ENCODE measurements around the gene DOK5. TPM values are rescaled to one million over a fixed set of nuclear protein-coding genes. Genes with fewer than 3 reads are reported as not detected.

The DOK5 gene
- total RNA-seq, 1 donor from 2014 or later = not detected

GRCh38 chr20:54624706-54625390 lies 149.5 kb downstream of the DOK5 start:
- CTCF ChIA-PET = no interaction called here
- Mint-ChIP-seq H3K4me1 (no peaks in the 10 kb centered on the region), H3K4me3 (no peak overlapping the region), H3K27me3 (peaks cover 6% of the 10 kb centered on the region), H3K27ac (no peak overlapping the region), H3K9me3 (no peaks in the 10 kb centered on the region), H3K36me3 (ENCODE audit: low read depth) (no peaks in the 10 kb centered on the region)
- no peak for ATAC-seq (ENCODE audit: low read depth)
- intact Hi-C loops (cut with micrococcal nuclease) = no loop called here
- TF ChIP-seq CTCF (IDR thresholded peaks at IDR 0.05) = no peak
- DNase-seq = no peak
- POLR2A ChIA-PET = no interaction called here

GRCh38 chr20:54625497-54625896 lies 150.1 kb downstream of the DOK5 start:
- POLR2A ChIA-PET = no interaction called here
- intact Hi-C loops (cut with micrococcal nuclease) = no loop called here
- DNase-seq (no peak), ATAC-seq (ENCODE audit: low read depth) (no peak)
- Mint-ChIP-seq H3K27ac (no peak overlapping the region), H3K36me3 (ENCODE audit: low read depth) (no peaks in the 10 kb centered on the region), H3K27me3 (peaks cover 11% of the 10 kb centered on the region), H3K4me1 (no peaks in the 10 kb centered on the region), H3K4me3 (no peak overlapping the region), H3K9me3 (no peaks in the 10 kb centered on the region)
- TF ChIP-seq CTCF (IDR thresholded peaks at IDR 0.05) = no peak
- CTCF ChIA-PET = no interaction called here

GRCh38 chr20:54626126-54626525 lies 150.7 kb downstream of the DOK5 start:
- Mint-ChIP-seq H3K4me1 (no peaks in the 10 kb centered on the region), H3K27ac (no peak overlapping the region), H3K27me3 (peaks cover 11% of the 10 kb centered on the region), H3K4me3 (no peak overlapping the region), H3K9me3 (no peaks in the 10 kb centered on the region), H3K36me3 (ENCODE audit: low read depth) (no peaks in the 10 kb centered on the region)
- ATAC-seq (ENCODE audit: low read depth) (no peak), DNase-seq (no peak)
- intact Hi-C loops (cut with micrococcal nuclease) = no loop called here
- ChIA-PET POLR2A (no interaction called here), CTCF (no interaction called here)
- no peak for TF ChIP-seq CTCF (IDR thresholded peaks at IDR 0.05)

- no peaks in the 10 kb centered on the region for H3K9me3 Mint-ChIP-seq
- CTCF ChIA-PET = no interaction called here
- TF ChIP-seq CTCF (IDR thresholded peaks at IDR 0.05) = no peak
These were observed 154.2 kb downstream of the DOK5 start for GRCh38 chr20:54629632-54630031.

GRCh38 chr20:54630582-54630981 lies 155.2 kb downstream of the DOK5 start:
- ChIA-PET CTCF (no interaction called here), POLR2A (no interaction called here)
- no peaks in the 10 kb centered on the region for H3K9me3 Mint-ChIP-seq
- H3K36me3 Mint-ChIP-seq (ENCODE audit: low read depth) = no peaks in the 10 kb centered on the region
- intact Hi-C loops (cut with micrococcal nuclease) = no loop called here
- peaks cover 17% of the 10 kb centered on the region for H3K4me1 Mint-ChIP-seq
- DNase-seq = no peak
- ATAC-seq (ENCODE audit: low read depth) = no peak
- TF ChIP-seq CTCF (IDR thresholded peaks at IDR 0.05) = no peak
- no peak overlapping the region for H3K27ac Mint-ChIP-seq
- H3K27me3 Mint-ChIP-seq = peaks cover 9% of the 10 kb centered on the region
- H3K4me3 Mint-ChIP-seq = no peak overlapping the region

More at GRCh38 chr20:54629632-54630031, 154.2 kb downstream of the DOK5 start:
- Mint-ChIP-seq H3K27ac (no peak overlapping the region), H3K36me3 (ENCODE audit: low read depth) (no peaks in the 10 kb centered on the region), H3K27me3 (peaks cover 9% of the 10 kb centered on the region), H3K4me3 (no peak overlapping the region), H3K4me1 (peaks cover 14% of the 10 kb centered on the region)
- intact Hi-C loops (cut with micrococcal nuclease) = no loop called here
- ATAC-seq (ENCODE audit: low read depth) (no peak), DNase-seq (no peak)
- POLR2A ChIA-PET = interaction anchor here (0.6 kb wide), 1 partner anchor 10 kb away, joined by 3 read pairs; no protein-coding TSS in a partner anchor

Data from activated B cell treated with CpG ODN at 0.5 μM for 24 hours (primary cell).